Right renal pelvis (tissue), 4 donors: Measurements from ENCODE around the gene AK5. TPM values are rescaled to one million over a fixed set of nuclear protein-coding genes. Genes with fewer than 3 reads are reported as not detected.

Source experiments
- DNase-seq, 4 donors: peaks; one replicate each; pipeline ENCODE4 v3.0.0-alpha.2; 2013; ENCODE audit warnings: low read depth in 4 of 4, low spot score in 3 of 4, missing footprints in 1 of 4
- polyA plus RNA-seq, 4 donors: library from polyadenylated mRNA; unstranded; fragments of 120-200 nt; gene quantifications; one replicate each; pipeline ENCODE4 v1.2.1, GENCODE V29; 2013; ENCODE audit not compliant: insufficient read length in 4 of 4

AK5 gene
- polyA plus RNA-seq, 4 donors: 2.5 to 4.5 (median 3.6) TPM

DNA sequence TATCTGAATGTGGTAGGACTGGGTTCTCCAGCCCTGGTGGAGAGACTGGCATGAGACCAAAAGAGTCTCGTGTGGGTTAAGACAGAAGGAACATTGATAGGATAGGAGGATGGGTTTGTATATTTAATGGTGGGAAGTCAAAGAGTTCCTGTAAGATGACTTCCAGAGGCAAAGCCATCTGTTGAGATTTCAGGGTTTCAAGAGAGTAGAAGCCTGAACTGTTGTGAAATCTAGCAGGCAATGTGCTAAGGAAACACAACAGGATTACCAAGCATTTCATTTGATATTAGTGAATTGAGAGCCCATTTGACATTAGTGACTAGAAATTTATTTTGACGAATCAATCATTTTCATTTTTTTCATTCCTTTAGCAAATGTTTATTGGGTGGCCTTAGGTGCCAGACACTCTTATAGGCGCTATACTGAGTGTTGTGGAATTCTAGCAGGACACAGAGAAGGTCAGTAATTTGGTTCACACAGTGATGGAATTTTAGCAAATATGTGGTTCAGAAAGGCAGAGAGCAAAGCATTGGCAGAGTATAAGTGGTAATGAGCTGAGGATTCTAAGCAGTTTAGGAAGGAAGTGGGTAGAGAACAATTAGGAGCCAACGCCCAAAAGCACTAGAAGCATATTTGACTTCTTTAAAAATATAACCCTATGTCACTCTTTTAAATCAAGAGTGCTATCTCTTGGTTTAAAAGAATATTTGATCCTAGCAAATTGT, 149.3 kb downstream of the AK5 start:
- no peak for DNase-seq

DNA sequence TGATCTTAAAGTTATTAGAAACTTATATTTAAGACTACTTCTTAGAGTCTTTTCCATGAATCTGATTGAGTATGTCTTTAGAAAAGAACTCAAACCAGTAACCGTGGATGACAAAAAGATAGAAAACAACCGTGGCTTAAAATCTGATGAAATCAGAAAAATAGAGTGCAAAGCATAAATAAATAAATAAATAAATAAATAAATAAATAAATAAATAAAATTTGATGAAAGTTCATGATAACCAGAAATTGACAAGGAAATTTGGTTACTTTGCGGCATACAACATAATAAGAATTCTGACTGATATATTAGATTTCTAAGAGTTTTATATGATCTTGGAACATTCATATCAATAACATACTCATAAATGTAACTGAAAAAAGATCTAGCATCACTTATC, 152.1 kb downstream of the AK5 start:
- DNase-seq: no peak

DNA sequence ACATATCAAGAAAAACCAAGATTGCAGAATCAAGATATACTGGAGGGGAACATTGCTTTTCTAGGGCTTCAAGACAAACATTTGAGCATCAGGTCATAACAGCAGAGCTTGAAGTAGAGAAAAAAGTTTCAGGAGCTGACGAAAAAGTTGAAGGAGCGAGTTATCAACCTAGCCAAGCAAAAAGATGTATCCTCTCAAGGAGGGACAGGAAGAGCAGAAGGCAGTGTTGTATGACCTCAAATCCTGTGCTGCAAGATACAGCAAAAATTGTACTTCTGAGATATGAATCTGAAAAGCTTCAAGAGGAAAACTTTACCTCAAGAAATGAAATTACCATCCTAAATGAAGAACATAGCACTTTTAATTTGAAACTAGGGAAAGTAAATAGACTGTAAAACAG, 153.1 kb downstream of the AK5 start:
- DNase-seq: no peak

DNA sequence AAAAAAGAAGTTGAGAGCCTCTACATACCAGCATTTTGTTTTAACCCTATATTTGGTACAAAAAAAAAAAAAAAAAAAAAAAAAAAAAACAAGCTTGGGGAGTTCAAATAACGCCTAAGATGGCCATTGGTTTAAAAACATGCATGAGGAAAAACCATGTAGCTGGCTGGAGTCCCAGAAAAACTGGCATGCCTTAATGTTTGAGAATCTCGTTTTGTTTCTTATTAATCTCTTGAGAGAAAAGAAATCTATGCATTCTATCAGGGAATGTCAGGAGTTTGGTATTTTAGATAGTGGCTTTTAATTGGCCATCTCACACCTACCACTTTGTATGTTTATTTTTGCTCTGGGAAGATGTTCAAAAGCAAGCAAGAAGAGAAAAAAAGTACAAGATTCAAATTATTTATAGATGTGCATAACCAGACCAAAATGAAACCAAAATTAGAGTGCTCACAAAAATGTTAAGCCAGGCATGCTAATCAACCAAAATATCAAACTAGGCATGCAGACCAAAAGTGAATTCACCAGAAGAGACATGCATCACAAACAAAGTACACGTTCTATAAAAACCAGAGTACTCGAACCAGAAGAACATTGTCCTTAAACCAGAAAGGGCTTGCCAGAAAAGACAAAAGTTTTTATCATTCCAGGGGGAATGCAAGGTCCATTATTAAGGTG, 156.6 kb downstream of the AK5 start:
- DNase-seq: peak in 2 of 4 donors; percentile 5 to 15

DNA sequence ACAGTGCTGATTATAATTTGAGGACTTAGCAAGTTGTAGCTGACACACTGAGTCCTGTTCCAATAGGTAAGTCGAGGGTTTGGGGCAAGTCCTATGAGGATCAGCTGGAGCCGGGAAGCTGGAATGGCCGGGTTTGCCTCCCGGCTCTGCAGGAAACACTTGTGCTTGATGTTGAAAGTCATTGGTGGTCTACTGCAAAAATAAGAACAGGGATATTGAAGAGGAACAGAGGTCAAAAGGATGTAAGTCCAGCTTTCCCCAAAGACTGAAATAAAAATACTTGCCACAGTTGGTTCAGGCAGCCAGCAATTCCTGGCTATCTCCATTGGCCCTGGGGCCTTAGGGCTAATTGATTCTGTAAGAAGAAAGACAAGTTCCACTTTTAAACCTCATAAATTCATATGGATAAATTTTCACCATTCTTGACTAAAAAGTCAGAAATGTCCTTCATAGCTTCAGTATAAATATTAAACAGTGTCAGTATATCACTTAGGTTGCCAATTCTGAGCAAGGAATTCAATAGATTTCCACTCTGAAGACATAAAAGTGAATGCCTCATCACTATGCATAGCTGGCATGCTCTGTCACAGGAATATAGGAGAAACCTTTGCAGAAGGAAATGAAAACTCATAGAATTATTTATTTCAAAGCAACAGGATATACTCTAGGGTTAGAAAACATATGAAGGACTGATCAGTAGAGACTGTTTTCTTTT, 165.2 kb downstream of the AK5 start:
- no peak for DNase-seq

DNA sequence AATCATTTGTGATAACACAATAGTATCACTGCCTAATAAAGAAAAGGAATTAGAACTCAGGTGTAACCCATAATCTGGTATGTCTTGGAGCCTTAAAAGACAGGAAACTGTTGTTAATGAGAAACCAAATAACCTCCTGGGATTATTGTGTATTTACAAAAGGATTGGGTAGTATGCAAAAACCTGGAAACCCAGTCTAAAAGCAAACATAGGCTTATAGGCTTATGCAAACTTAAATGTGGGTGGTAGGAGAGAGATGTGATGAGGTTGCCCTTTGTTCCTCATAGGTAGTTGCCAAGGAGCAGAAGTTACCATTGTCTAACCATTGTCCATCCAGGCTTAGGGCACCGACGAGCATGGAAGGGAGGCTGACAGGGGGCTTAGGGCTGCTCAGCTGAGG, 165.8 kb downstream of the AK5 start:
- DNase-seq: no peak

DNA sequence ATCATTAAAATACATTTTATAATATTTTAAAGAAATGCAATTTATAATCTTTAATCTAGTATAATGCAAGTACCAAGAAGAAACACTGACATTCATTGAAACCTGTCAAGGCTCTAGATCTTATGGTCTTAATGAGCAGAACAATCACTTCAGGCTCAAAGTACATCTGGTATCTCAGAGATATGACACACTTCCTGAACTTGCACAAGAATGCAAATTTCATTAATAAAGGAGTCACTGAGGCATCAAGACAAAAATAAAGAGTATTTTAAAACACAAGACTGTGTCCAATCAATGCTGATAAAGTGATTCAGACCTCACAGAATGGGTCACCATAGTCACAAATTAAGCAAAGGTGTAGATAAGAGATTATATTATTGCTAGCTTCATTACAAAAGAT, 178.1 kb downstream of the AK5 start:
- DNase-seq: no peak

DNA sequence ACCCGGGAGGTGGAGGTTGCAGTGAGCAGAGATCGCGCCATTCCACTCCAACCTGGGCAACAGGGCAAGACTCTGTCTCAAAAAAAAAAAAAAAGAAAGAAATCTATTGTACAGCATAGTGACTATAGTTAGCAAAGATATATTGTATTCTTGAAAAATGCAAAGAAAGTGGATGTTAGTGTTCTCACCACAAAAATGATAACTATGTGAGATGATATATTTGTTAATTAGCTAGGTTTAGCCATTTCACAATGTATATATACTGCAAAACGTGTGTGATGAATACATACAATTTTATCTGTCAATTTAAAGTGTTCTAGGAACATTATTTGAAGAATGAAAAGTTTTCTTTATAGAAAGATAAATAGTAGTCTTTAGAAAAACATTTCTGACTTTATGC, 179.9 kb downstream of the AK5 start:
- DNase-seq: no peak

DNA sequence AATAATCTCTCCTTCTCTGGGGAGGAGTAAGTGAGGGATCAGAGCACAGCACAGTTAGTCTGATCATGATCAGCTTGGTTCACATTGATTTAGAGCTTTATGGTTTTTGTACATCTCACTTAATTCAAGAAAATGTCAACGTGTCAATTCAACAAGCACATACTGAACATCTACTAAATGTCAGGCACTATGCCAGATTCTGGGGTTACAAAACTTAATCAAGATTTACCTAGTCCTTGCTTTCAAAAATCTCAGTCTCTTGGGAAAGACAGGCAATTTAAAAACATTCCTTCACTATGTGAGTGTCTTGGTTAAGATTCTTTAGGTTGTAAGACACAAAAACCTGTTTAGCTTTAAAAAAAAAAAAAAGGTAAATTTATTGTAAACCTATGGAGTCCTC, 181.4 kb downstream of the AK5 start:
- DNase-seq: no peak

DNA sequence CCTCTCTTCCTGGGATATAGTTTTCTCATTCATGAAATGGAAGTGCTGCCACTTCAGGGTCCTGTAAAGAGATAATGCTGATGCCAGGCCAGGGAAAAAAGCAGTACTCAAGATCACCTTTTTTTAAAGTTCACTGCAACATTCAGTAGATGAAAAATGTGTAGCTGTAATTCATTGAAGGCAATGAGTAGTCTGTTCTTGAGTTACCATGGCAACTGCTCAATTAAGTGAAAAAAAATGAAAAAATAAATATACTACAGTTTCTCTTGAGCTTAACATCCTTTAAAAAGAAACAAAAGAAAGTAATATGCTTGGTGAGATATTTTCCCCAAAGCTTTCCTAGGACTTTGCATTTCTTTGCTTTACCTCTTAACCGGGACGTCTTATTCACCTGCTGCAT, 183.3 kb downstream of the AK5 start:
- no peak for DNase-seq

DNA sequence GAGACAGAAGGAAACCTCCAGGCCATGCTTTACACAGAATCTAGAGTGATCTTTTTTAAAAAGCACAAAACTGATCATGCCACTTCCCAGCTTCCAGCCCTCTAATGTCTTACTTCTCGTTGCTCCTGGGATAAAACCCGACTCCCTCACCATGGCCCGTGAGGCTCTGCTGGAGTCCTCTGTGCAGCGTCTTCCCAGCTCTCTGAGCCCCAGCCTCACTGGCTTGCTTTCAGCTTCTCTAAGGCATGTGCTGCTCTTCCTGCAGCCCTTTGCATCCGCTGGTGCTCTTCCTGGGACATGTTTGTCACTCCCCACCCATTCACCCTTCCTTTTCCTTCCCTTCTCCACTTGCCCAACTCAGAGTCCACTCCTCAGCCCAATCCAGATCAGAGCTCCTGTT, 184.1 kb downstream of the AK5 start:
- no peak for DNase-seq

DNA sequence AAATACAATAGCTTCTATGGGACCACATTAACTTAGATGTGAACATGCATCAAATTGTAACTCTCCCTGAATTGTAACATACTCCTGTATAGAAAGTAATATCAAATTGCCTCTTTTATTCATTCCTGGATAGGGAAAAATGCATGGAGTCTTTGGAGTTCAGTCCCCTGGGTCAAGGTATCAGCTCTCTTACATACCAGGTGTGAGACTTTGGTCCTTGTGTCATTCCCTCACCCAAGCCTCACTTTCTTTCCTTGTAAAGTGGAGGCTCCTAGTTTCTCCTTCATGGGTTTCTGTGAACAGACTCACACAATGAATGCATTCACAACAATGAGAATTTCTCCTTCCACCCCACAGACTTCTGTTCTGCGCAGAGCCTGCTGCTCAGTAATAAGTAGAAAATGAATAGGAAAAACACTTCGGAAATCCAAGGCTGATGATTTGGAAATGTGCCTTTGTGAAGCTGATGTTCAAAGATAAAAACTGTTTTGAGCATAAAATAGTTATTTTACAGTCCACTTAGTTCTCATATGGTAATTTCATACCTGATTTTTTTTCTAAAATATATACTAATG, 185.3 kb downstream of the AK5 start:
- no peak for DNase-seq

DNA sequence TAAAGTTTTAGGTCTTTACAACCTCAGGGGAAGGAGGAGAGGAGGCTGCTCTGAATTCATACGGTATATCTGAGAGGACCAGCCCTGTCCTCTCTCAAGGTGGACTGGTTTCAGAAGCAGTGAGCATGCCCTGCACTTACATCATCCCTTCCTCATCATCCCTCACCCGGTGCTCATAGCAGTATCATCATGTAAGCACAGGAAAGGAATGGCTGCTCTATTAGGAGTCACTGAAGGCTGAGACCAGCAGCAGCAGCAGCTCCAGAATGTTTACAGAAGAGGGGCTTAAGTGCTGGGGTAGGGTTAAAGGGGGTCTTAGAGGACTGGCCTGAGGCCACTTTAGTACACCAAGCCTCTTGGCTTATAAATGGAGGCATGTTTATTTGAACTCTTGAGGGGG, 185.9 kb downstream of the AK5 start:
- no peak for DNase-seq

DNA sequence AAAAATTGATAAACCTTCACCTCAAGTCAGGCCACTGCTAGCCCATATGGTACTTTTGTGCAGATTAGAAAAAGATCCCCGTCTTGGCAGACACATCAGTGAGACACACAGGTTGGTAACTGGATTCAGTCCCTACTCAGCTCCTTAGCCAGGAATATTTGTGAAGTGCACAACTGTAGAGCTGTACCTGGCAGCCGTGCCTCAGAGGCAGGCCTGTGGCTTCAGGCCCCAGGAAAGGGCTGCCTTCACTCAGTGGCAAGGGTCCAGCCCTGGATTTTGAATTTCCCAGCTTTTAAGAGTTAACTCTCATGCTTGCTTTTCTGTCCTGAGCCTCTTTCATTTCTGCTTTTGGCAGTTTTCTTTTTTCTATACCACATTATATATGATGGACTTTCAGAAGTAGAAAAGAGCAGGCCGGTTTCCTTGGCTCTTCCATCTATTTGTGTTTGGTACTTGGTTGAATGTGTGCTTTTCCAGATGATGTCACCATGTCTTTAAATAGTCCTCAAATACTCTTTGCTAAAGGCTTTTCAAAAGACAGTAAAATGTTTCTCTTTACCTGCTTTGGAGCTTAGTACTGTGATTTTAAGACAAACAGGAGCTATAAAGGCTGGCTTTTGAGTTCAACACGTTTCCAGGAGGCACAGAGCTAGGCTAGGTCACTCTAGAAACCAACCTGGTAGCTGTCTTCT, 186.6 kb downstream of the AK5 start:
- no peak for DNase-seq

DNA sequence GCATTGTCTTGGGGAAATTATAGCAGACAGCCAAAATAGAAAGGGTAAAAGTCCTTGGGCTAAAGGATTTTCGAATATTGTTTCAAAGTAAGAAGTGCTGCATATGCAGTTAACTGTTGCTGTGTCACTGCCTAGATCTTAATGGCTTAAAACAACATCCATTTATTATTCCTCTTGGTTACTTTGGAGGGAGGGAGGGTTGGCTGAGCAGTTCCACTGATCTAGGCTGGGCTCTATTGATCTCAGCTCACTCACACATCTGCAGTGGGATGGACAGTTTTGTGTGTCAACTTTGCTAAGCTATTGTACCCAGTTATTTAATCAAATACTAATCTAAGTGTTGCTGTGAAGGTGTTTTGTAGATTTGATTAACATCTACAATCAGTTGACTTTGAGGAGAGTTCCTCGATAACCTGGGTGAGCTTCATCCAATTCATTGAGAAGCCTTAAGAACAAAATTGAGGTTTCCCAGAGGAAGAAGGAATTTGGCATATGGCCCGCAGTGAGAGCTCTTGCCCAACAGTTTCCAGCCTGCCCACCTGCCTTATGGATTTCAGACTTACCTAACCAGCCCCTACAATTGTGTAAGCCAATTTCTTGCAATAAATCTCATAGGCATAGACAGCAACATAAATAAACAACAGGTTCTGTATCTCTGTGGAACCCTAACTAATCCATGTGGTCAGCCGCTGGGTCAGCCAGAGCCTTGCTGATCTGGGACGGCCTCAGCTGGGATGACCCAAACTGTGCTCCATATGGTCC, 187.3 kb downstream of the AK5 start:
- no peak for DNase-seq

DNA sequence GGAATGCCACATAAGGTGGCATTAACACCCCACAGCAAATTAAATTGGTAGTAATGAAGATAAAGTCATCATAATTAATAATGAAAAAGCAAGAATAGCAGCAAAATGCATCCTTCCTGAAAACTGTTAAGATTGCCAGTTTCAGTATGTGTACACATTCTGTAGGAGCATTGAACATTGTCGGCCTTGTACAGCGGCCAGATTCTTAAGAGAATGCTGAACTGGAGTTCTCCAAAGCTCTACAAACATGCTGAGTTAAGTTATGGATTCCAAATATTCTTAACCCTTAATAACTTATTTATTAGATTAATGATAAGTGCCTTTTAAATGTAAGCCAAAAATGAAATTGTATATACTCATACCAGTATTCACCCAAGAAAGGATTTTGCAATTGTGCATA, 189.9 kb downstream of the AK5 start:
- DNase-seq: no peak

DNA sequence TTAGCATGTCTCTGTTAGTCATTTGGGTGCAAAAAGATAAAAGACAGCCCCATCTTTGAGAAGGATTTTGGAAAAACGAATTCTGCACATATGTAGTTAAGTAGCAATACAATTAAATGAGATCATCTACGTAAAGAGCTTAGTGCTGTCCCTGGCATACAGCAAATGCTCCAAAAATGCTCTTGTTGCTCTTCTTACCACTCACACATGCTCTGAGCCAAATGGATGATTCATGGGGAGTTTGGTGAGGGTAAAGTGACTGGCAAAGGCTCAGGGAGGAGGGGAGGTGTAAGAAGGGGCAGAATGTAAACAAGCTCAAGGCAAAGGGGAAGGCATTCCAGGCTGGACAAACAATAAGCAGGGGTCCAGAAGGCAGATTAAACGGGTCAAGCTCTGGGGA, 191.9 kb downstream of the AK5 start:
- DNase-seq: no peak

DNA sequence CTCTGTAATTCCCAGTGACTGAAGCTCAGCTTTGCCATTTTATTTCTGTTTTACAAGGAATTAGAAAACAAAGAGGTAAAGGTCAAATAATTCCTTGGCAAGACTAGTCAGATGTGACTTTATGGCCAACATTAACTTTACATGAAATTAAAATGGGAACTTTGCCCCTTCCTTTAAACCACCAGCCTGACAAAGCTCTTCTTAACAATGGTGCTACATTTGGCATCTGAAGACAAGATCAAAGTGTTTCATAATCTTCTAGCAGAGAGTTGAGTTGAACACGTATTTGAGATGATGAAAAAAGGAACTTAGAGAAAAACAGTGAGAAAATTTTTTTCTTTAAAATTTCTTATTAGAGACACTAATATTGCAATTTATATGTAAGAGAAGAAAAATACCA, 193.8 kb downstream of the AK5 start:
- no peak for DNase-seq

DNA sequence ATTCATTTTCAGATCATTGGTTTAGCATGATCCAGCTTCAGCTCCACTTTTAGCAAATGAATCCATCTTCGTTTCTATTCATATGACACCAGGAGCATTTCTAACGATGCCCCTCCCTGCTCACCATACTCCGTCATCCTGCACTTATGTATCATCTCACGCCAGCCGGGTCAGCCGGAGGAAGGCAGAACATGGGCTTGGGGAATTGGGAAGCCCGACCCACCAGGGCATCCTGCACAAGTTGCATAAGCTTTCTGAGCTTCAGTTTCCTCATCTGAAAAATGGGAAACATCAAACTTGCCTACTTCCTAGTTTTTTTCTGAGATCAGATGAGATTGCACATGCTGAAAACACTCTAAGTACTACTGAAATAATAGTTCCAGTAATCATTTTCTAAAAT, 194.7 kb downstream of the AK5 start:
- DNase-seq: no peak

DNA sequence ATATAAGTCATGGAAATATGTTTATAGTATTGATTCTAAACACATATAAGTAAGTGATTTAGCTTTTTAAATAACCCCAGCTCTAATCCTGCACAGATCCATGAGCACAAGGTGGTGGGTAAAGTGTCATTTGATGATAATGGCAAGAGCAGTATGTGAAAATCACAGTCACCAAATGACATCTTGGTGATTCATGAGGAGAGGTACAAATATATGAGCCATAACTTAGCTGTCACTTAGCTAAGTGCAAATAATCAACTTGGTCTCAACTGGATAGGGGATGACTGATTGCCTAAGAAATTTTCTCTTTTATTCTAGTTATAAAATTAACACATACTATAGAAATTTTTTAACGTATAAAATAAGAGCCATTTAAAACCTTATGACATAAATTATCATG, 202.5 kb downstream of the AK5 start:
- no peak for DNase-seq
